ENCODE measurements around the gene SLCO2A1.

- TF ChIP-seq CTCF (IDR thresholded peaks at IDR 0.05) (no peak), ZFX (IDR thresholded peaks at IDR 0.05; ENCODE audit: borderline replicate concordance) (no peak)
These were observed 29.4 kb upstream of the SLCO2A1 start for GRCh38 chr3:134059035-134059601.

All from 22Rv1 (cell line).